HUDEP-2 (cell line): Measurements from ENCODE around the gene PRPF40A.
A peak's percentile ranks its signal among the peaks of the same experiment; 100 is the strongest.
"Not testable (repeated sequence)": the region's sequence is repeated elsewhere in the genome, so short reads cannot be mapped to it uniquely, and the experiment has no call there.

Experiments
- DNase-seq, 76 experiments: peaks; one replicate each; lab custom pipeline; 2025; ENCODE audit not compliant: unreplicated experiment in 76 of 76; lab: John Stamatoyannopoulos, UW

Gene PRPF40A

DNA sequence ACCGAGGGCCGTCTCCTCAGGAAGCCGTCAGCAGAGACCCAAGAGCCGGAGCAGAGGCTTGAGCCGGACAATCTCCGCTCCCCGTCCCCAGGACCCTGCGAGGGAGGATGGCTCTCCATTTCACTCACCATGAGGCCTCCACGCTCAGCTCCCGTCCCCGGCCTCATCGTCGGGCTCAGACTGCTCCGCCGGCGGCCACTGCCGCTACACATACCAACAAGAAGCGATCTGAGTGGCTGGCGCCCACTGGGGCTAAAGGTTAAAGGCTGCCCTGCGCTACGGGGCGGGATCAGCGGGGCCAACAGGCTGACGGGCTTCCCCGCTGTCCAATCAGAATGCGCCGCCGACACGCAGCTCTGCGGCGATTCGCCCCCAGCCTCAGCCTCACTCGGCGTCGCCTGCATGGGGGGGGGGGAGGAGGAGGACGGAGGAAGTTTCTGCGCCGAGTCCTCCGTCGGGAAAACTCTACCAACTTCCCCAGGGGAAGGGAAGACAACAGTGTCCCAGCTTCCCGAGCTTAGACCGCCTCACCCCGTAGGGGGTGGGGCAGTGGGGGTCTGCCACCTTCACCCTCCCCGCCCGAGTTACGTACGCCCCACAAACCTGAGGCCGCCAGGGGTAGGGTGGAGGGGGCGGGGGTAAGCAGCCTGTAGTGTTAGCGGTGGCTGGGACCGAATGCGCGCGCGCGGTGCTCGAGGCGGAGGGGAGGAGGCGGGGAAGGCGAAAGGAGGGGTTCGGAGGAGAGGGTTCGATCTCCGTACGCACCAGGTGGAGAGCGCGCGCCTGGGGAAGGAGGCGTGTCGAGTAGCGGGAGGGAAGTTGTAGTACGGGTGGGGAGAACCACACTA lies at the start of gene PRPF40A:
PRPF40A (minus strand) TSS at position 234 of the 848 bp plus-strand sequence; CDS start at position 212, 22 bp downstream.
- DNase-seq: peak; percentile 71 to 99 (median 96)

DNA sequence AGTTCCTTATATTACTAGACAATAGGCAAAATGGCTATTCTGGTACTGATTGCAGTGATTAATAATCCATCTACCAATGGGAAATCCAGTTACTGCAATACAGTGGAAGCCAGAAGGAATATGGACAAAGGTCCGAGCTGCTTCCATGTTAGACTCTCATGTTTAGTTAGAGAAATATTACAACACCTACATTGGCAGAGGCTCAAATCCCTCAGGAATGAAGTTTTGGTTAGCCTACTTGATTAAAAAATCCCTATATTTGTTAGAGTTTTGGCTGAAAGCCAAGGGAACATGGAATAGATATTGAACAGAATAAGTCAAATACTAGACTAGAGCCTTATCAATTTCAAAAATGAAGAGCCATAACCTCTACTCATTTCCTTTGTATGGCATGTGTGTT lies 49.7 kb upstream of the PRPF40A start:
- no peak for DNase-seq

DNA sequence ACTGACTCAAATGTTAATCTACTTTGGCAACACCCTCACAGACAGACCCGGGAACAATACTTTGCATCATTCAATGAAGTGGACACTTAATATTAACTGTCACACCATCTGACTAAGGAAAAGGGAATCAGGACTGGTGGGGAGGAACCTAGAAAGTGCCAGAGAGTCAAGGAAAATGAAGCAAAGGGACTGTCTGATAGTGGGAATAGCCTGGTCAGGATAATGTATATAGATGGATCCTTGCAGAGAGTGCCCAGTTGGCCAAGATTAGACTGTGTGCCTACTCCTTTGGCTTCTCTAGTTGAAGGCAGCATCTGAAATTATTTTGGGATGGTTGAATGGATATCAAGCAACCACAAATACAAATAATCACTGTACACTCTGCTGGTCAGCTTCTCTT lies 46.4 kb upstream of the PRPF40A start:
- DNase-seq: no peak

DNA sequence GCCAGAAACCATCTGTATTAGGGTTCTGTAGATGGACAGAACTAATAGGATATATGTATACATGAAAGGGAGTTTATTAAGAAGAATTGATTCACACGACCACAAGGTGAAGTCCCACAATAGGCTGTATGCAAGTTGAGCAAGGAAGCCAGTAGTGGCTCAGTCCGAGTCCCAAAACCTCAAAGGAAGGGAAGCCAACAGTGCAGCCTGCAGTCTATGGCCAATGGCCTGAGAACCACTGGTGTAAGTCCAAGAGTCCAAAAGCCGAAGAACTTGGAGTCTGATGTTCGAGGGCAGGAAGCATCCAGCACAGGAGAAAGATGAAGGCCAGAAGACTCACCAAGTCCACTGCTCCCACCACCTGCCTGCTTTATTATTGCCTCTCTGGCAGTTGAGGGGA lies 45.9 kb upstream of the PRPF40A start:
- not testable (repeated sequence) for DNase-seq

DNA sequence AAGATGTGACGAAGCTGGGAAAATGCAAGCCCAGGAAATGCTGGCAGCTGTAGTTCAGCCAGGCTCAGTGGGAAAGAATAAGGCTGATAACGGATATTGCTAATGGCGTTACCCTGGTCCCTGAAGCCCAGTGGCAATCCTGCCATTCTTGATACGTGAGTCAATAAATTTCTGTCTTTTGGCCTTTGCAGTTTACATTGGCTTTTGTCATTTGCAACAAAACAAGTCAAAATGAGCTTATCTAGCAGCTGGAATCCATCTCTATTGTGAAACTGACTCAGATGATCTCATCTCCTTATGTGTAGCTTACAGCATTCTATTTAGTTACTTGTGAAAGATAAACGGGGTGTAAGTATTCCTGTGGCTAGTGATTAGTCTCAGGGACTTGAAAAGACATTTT lies 44.9 kb upstream of the PRPF40A start:
- DNase-seq: no peak

DNA sequence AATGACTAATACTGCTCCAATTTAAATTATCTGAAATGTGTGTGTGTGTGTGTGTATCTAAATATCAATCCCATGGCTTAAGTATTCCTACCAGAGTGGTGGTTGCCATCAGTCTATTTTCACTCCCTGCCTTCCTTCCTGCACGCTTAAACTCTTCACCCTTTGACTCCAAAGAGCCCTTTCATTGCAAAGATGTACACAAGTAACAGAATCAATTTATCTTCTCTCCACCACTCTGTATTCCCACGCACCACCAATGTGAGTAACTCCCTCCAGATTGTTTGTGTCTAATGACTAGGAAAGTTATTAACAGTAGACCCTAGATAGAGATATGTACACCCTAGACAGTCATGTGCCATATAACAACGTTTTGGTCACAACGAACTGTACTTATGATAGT lies 44.0 kb upstream of the PRPF40A start:
- DNase-seq: no peak

DNA sequence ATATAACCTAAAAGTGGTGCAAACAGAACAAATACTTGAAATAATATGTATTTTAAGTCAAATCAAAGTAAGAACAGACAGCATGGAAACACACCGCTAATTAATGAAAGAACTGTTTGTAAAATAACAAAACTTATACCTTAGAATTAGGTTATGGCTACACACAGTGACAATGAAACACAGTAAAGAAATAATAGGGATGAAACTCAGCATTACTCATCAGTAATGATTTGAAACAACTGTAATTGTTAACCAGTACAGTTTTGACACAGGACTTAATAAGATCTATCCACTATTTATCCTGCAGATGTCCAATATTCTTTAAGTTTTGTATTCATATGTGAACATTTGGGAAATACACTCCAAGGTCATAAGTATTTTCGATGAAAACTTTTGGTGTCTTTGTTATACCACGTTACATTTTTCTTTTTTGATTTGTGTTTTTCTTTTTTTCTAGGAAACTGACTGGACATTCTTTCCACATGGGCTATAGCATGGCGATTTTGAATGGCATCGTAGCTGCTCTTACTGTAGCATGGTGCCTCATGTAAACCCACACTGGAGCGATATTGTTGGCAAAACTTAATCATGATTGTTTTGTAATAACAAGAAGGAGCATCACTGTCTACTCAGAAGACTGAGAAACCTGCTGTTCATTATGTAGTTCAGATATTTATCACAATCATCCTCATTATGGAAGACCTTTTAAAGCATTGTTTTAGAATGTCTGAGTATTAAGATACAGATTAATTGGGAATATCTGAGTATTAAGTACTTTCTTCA lies 42.2 kb upstream of the PRPF40A start:
- DNase-seq: no peak

DNA sequence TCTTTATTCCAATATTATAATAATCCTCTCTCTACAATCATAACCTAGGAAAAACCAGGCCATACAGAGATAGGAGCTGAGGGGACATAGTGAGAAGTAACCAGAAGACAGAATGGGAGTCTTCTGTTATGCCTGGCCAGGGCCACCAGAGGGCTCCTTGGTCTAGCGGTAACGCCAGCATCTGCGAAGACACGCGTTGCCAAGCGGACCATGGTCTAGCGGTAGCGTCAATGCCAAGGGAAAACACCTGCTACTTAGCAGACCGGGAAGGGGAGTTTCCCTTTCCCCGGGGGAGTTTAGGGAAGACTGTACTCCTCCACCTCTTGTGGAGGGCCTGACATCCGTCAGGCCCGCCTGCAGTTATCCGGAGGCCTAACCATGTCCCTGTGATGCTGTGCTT lies 37.8 kb upstream of the PRPF40A start:
- no peak for DNase-seq

DNA sequence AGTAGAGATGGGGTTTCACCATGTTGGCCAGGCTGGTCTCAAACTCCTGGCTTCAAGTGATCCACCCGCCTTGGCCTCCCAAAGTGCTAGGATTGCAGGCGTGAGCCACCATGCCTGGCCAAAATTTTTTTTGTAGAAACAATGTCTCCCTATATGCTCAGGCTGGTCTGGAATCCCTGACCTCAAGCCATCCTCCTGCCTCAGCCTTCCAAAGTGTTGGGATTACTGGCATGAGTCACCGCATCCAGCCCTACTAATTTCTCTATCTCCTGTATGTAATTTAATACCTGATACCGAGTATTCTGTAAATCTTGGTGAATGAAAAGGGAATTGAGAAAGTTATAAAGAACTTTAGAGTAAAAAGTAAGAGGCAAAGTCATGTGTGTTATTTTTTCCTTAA lies 30.5 kb upstream of the PRPF40A start:
- not testable (repeated sequence) for DNase-seq

DNA sequence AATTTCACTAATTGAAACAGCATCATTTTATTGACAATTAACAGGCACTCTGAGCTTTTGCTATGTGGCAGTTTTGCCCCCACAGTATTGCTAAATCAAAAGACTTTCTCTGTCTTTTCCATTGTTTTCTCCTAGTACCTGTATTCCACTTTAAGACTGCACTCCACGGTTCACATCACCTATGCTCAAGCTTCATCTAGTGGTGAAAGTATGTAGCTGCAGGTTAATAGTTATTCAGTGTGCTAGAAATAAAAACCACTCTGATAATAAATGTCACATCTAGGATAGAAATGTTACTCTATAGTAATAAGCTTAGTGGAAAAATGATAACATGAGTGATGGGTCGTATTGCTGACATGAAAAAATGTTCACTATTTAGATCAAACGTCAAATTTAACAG lies 25.7 kb upstream of the PRPF40A start:
- DNase-seq: no peak

DNA sequence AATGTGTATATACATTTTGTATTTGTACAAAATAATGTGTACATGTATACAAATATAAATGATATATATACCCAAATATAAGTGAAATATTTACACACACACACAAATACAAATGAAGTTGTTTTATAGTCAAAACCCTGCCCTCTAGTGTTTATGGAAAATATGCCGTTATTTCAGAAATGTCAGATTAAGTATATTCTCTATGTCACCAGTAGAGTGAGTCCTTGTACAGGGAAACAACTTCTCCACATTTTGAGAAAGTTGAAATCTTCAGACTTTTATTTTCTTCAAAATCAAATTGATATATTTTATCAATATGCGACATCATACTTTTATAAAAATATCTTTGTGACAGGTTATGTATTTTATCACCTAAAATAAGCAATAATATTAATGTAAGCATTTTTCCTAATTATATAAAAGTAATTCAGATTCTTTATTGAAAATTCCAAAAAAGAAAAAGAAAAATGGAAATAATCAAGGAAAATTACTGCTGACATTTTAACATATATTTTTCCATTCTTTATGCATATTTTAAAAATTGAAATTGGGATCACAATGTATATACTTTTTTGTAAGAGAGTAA lies 23.6 kb upstream of the PRPF40A start:
- peak in 31 of 76 experiments; percentile 2 to 66 (median 27) for DNase-seq

DNA sequence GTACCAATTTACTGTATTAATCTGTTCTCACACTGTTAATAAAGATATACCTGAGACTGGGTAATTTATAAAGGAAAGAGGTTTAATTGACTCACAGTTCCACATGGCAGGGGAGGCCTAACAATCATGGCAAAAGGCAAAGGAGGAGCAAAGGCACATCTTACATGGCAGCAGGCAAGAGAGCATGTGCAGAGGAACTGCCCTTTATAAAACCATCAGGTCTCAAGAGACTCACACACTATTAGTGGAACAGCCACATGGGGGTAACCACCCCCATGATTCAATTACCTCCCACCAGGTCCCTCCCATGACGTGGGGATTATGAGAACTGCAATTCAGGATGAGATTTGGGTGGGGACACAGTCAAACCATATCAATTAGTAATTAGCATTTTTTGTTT lies 22.4 kb upstream of the PRPF40A start:
- DNase-seq: not testable (repeated sequence)

DNA sequence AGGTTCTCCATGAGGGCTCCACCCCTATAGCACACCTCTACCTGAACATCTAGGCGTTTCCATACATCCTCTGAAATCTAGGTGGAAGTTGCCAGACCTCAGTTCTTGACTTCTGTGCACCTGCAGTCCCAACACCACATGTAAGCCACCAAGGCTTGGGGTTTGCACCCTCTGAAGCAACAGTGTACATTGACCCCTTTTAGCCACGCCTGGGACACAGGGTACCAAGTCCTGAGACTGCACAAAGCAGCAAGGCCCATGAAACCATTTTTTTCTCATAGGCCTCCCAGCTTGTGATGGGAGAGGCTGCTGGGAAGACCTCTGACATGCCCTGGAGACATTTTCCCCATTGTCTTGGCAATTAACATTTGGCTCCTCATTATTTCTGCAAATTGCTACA lies 21.2 kb upstream of the PRPF40A start:
- DNase-seq: no peak

DNA sequence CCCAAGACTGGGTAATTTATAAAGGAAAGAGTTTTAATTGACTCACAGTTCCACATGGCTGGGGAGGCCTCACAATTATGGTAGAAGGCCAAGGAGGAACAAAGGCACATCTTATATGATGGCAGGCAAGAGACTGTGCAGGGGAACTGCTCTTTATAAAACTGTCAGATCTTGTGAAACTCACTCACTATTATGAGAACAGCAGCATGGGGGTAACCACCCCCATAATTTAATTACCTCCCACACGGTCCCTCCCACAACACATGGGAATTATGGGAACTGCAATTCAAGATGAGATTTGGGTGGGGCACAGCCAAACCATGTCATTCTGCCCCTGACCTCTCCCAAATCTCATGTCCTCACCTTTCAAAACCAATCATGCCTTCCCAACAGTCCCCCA lies 20.2 kb upstream of the PRPF40A start:
- not testable (repeated sequence) for DNase-seq

DNA sequence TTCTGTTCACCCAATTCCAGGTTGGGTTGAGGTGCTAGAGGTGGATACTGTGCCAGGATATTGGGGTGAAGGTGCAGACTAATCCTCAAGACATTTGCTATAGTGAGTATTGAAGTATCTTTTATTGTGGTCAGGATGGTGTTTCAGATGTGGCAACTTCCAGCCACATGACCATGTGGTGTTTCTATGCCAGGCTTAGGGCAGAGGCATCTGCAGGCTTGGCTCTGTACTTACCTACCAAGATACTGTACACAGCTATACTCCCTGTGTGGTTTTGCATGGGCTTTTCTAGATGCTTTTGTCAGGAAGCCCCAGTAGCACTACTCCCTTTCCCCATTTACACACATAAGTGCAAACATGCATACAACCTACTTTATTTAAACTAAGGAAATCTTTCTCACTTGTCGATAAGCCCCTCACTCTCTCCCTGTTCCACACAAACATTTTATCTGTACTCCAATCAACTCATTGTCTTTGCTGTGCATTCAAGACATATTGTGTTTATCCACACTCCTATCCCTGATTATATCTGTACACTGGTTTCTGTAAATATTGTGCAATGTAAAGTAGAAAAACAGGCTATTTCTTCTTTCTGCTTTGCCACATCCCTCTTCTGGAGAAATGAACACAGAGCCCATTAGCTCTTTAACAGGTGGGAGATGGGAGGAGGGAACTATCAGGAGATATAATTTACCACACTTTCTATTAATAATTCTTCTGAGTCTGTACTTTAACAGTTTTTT lies 13.5 kb upstream of the PRPF40A start:
- peak in 4 of 76 experiments; percentile 1 to 6 (median 3) for DNase-seq

DNA sequence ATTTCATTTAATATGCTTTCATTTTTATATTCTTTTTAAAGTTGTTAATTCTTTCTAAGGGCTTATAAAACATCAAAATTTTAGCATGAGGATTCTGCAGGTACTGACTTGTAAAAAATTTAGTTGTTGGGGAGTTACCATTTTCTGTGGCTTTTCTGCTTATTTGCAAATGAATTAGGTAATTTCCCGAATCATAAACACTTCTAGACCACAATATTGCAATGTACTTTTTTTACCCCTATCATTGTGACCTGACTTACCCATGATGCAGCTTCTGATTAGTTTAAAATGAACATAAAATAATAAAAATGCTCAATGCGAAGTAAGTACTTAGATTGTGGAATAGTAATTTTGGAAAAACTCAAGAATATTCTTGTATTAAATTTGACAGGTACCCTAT lies 12.6 kb upstream of the PRPF40A start:
- DNase-seq: no peak

DNA sequence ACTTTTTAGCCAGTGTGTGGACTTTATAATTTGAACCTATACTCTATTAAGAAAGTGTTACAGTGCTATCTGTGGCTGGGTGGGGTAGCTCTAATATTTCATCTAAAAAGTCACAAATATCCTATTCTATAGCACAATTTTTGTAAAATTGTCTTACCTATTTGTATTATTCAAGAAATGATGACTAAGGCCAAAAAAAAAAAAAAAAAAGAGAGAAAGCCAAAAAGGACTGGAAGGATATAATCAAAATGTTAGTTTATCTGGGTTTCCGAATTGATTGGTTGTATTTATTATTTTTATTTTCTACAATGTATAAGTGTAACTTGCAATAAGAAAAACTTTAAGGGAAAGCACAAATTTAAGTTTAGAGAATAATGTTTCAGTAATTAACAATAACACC lies 6.7 kb upstream of the PRPF40A start:
- no peak for DNase-seq

DNA sequence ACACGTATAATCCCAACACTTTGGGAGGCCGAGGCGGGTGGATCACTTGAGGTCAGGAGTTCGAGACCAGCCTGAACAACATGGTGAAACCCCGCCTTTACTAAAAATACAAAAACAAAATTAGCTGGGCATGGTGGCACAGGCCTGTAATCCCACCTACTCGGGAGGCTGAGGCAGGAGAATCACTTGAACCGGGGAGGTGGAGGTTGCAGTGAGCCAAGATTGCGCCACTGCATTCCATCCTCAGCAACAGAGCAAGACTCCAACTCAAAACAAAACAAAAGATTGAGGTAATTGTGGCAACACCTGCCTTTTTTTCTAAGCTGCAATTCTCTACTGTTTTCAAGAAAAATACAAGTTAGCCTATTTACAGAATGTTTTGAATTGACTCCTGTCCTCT lies 5.4 kb upstream of the PRPF40A start:
- DNase-seq: not testable (repeated sequence)

DNA sequence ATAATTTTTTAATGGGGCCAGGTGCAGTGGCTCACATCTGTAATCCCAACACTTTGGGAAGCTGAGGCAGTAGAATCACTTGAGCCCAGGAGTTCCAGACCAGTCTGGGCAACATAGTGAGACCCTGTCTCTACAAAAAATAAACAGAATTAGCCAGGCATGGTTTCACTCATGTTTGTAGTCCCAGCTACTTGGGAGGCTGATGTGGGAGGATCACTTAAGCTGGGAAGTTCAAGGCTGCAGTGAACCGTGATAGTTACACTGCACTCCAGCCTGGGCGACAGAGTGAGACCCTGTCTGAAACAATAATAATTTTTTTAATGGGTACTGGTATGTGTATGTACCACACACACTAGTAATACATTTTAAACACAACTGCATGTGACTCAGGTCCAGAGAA lies 3.5 kb upstream of the PRPF40A start:
- no peak for DNase-seq

DNA sequence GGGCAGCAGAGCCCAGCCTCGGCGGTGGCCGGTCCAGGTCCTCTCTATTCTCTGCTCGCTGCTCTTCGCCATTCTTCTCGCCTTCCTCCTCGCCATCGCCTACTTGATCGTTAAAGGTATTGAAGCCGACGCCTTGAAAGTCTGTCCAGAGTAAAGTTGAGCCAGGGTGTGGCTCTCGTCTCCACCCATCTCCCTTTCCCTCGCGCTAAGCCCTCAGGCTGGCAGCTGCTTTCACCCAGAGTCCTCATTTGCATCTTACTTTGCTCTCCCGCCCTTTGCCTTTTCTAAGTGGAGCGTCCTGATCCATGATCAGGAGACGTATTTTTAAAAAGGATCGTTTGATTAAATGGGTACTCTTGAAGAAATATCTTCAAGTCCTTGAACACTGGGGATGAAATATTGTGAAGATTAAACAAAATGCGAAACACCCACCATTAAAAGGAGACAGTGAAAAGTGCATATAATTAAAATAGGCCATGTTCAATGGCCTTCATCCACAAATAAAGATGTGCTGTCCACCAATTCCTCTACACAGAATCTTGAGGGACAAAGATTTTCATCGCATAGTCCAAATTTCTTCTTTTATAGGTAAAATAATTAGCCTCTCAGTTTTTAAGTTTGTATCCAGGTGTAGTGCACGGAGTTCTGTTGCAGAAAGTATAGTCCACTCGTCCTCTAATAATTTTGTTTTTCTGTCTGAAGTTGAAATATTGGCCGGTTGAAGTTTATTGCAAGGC lies 1.8 kb upstream of the PRPF40A start:
- DNase-seq: peak in 74 of 76 experiments; percentile 32 to 93 (median 71)
